Measurements from ENCODE around the gene OXA1L.
"Not testable (repeated sequence)": the region's sequence is repeated elsewhere in the genome, so short reads cannot be mapped to it uniquely, and the experiment has no call there.

GRCh38 chr14:22793550-22793949 lies 27.1 kb downstream of the OXA1L start:
- not testable (repeated sequence) for TF ChIP-seq CTCF (IDR thresholded peaks at IDR 0.05; ENCODE audit: low read depth, low read length, missing input control); REST (IDR thresholded peaks at IDR 0.05); EGR1 (IDR thresholded peaks at IDR 0.05; ENCODE audit: low read depth in 2 of 2); RAD21 (IDR thresholded peaks at IDR 0.05); YY1 (IDR thresholded peaks at IDR 0.05); MAX (IDR thresholded peaks at IDR 0.05); NR2F2 (IDR thresholded peaks at IDR 0.05); ATF3 (IDR thresholded peaks at IDR 0.05); GABPA (IDR thresholded peaks at IDR 0.05 in 1 of 2, conservative IDR thresholded peaks at IDR 0.05 in 1 of 2); ZBTB33 (IDR thresholded peaks at IDR 0.05); JUND (IDR thresholded peaks at IDR 0.05)
